Left lung (tissue), 10 donors: ENCODE measurements around the gene RASA1. TPM values are rescaled to one million over a fixed set of nuclear protein-coding genes. Genes with fewer than 3 reads are reported as not detected.

Experiments used
- ATAC-seq: fragments of 200-7000 bp; cut with Tn5 transposase; one replicate; pipeline ENCODE4 v1.9.1; 2020; ENCODE audit warnings: moderate library complexity
- DNase-seq, 4 donors: peaks; one replicate each; pipeline ENCODE4 v3.0.0-alpha.2; 2013 to 2020
- H3K27ac ChIP-seq, 2 donors: fragments of 200-600 bp; sonication (generic) in 1 of 2; one replicate each; pipeline versions ENCODE4 v1.5.0 to v1.8.0; 2020 to 2021
- H3K27me3 ChIP-seq, 2 donors: fragments of 200-600 bp; sonication (generic) in 1 of 2; one replicate each; pipeline versions ENCODE4 v1.5.0 to v1.8.0; 2020 to 2021
- H3K36me3 ChIP-seq, 2 donors: fragments of 200-600 bp; sonication (generic) in 1 of 2; one replicate each; pipeline versions ENCODE4 v1.5.0 to v1.8.0; 2020 to 2021
- H3K4me1 ChIP-seq, 2 donors: fragments of 200-600 bp; one replicate each; pipeline ENCODE4 v1.8.0; 2021
- H3K4me3 ChIP-seq, 2 donors: fragments of 200-600 bp; sonication (generic) in 1 of 2; one replicate each; pipeline versions ENCODE4 v1.5.0 to v1.8.0; 2020 to 2021; ENCODE audit warnings: mild to moderate bottlenecking in 1 of 2
- H3K9me3 ChIP-seq, 2 donors: fragments of 200-600 bp; sonication (generic) in 1 of 2; one replicate each; pipeline versions ENCODE4 v1.5.0 to v1.8.0; 2020 to 2021
- CTCF ChIP-seq, 2 donors: fragments of 200-600 bp; sonication (generic) in 1 of 2; IDR thresholded peaks; one replicate each; pipeline versions ENCODE4 v1.5.0 to v1.8.0; 2021; ENCODE audit warnings: antibody characterized with exemption in 2 of 2
- intact Hi-C, 2 donors: fragments of 100-400 bp; cut with DNase I; formaldehyde crosslinking; loops; one replicate each; pipeline versions ENCODE4 v1.11.2 to v1.14.2; 2022
- polyA plus RNA-seq, 6 donors: library from polyadenylated mRNA; unstranded; fragments of 120-200 nt; gene quantifications; one replicate each; pipeline ENCODE4 v1.2.1, GENCODE V29; 2013; ENCODE audit not compliant: insufficient read length in 6 of 6
- total RNA-seq, 2 donors: library from RNA; stranded (reverse); fragmentation: NEBNext Ultra II Directional; extraction: Animal tissue kit (Norgen Biotek cat#: 25700); gene quantifications; one replicate each; pipeline ENCODE4 v1.2.1, GENCODE V29; 2021
- donor health status: DM: no; HTN: yes; CAD: no.
- donor health status: DM: no; HTN: no; CAD: no.

Gene RASA1
- total and polyA plus RNA-seq, 8 donors: 27.7 to 60.7 (median 54.1) TPM

- peak; percentile 64 for ATAC-seq
- H3K9me3 ChIP-seq: no peaks in the 10 kb centered on the region
- H3K27me3 ChIP-seq: no peaks in the 10 kb centered on the region
- no peak overlapping the region for H3K27ac ChIP-seq
- H3K36me3 ChIP-seq: peaks cover 0 to 100% of the 10 kb centered on the region in 2 donors
- H3K4me1 ChIP-seq: peaks cover 0 to 8% of the 10 kb centered on the region in 2 donors
- H3K4me3 ChIP-seq: no peak overlapping the region
- TF ChIP-seq CTCF (IDR thresholded peaks at IDR 0.05): no peak
- DNase-seq: no peak
- intact Hi-C loops: loop anchor here in 1 of 2 donors (10.0 kb wide), 1 partner anchor 129 kb away; the partner anchor contains the start of gene RASA1
Observed at GRCh38 chr5:87393331-87393730, 125.6 kb downstream of the RASA1 start.

DNA sequence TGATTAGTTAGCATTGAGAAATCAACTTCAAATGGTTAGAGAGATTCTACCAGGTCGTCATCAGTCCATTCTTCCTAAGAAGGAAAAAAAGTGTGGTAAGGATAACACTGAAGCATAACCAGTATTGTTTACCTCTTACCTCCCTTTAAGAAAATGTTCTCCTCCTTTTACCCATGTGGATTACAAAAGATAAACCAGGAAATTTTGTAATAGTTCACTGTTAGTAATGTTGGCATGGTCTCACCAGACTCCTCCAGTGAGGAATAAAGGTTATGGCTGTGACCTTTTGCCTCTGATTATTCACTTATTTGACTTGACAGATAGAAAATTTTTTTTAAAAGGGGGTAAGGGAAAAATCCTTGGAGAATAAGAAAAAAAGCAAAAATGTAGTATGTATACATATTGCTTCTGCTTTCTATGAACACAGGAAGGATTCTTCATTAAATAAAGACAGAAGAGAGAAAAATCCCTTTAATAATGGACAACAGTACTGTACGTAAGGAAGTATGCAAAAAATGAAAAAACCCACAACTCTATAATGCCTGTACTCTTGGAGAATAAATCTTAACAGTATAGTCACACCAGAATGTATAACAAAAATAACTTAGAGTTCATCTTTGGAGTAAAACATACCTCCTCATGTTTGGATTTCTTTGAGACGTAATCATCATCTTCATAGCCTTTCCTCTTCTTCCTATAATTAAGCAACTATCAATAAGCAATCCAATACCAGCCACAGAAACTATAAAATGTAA is 126.9 kb downstream of the RASA1 start:
- no peaks in the 10 kb centered on the region for H3K9me3 ChIP-seq
- intact Hi-C loops: loop anchor here in 1 of 2 donors (10.0 kb wide), 1 partner anchor 130 kb away; the partner anchor contains the start of gene RASA1
- ATAC-seq (peak; percentile 10), DNase-seq (no peak)
- TF ChIP-seq CTCF (IDR thresholded peaks at IDR 0.05): no peak
- no peak overlapping the region for H3K27ac ChIP-seq
- H3K36me3 ChIP-seq: peaks cover 0 to 98% of the 10 kb centered on the region in 2 donors
- H3K27me3 ChIP-seq: no peaks in the 10 kb centered on the region
- no peak overlapping the region for H3K4me3 ChIP-seq
- peaks cover 0 to 20% of the 10 kb centered on the region in 2 donors for H3K4me1 ChIP-seq

- H3K4me3 ChIP-seq: no peak overlapping the region
- DNase-seq: no peak
- H3K36me3 ChIP-seq: peaks cover 0 to 90% of the 10 kb centered on the region in 2 donors
- no peak for TF ChIP-seq CTCF (IDR thresholded peaks at IDR 0.05)
- no peaks in the 10 kb centered on the region for H3K9me3 ChIP-seq
- H3K27ac ChIP-seq: peak overlapping the region in 1 of 2 donors; percentile 45
- intact Hi-C loops: loop anchor here in 1 of 2 donors (10.0 kb wide), 1 partner anchor 134 kb away; the partner anchor contains the start of gene RASA1
- ATAC-seq: no peak
- H3K27me3 ChIP-seq: no peaks in the 10 kb centered on the region
- peaks cover 0 to 34% of the 10 kb centered on the region in 2 donors for H3K4me1 ChIP-seq
Observed at GRCh38 chr5:87398981-87399614, 131.4 kb downstream of the RASA1 start.

DNA sequence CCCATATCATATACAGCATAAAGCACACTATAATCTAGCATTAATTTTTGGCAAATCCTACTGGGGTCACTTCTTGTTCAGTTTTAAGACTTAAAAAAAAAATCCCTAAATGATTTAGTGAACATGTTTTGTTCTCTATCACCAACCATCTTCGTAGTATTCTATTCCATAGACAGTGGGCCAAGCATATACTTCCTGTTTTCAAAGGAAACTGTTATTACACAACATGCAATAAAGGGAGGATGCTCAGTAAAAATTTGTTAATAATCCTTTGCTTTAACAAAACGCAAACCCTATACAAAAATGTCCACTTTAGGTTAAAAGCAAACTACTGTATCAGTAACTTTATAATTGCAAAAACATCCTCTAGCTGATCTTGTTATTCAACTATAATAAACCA is 132.0 kb downstream of the RASA1 start:
- intact Hi-C loops: loop anchor here in 1 of 2 donors (10.0 kb wide), 1 partner anchor 135 kb away; the partner anchor contains the start of gene RASA1
- Histone ChIP-seq H3K36me3 (peaks cover 0 to 90% of the 10 kb centered on the region in 2 donors), H3K4me1 (peaks cover 0 to 30% of the 10 kb centered on the region in 2 donors), H3K27ac (peak overlapping the region in 1 of 2 donors; percentile 45), H3K4me3 (no peak overlapping the region), H3K9me3 (no peaks in the 10 kb centered on the region), H3K27me3 (no peaks in the 10 kb centered on the region)
- ATAC-seq: peak; percentile 56
- DNase-seq: no peak
- TF ChIP-seq CTCF (IDR thresholded peaks at IDR 0.05): no peak
